Cerebellar cortex (tissue), 1 donor: ENCODE measurements around the gene HNF4A.

Source experiments
- DNase-seq: peaks from one replicate; pipeline ENCODE4 v3.0.0-alpha.2; 2015; ENCODE audit warnings: low spot score

HNF4A gene

DNA sequence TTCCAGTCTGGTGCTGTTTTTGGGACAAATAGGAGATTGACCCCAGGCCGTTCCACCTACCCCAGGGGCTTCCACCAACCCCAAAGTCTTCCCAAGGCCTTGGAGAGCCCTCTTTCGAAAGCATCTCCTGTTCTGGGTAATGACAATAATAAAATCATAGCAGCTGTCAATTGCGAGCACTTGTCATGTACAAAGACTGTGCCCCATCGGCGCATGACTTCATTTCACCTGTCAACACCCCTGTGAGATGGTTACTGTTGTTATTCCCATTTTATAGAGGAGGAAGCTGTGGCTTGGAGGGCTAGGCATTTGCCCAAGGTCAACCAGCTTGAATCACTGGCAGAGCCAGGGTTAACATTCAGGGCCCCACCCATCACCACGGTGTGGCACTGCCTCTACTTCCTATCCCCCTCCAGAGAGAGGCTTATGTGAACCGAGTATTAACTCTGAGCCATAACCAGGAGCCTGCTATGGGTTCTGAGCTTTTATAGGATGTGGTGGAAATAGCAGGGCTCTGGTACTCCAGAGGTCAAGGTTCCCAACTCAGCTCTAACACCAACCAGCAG is 51.2 kb downstream of the HNF4A start:
- DNase-seq, result no peak

DNA sequence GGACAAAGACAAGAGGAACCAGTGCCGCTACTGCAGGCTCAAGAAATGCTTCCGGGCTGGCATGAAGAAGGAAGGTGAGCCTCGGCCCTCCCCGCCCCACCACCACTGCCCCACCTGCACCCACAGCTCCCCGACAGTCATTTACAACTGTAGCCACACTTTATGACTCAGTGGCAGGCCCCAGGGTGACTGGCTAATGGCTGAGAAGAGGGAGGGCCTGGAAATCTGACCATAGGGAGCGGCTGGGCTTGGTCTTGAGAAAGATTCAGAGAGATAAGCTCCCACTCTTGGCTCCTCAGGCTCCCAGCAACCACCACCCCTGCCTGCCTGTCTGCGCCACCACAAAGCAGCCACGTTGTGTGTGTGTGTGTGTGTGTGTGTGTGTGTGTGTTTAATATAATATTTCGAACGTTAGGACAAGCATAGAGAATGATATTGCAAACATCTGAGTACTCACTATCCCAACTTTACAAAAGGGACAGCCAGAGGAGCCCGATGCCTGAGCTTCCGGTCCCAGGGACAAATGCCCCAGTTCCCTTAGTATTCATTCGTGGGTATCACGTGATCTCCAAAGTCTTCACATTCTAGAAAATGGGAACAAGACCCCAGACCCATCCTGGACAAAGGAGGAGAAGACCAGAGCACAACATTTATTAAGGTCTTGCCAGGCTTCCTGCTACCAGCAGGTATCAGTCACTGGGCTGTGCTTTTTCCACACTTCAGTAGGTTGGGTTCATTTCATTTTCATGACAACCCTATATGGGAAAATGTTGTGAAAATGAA is 52.1 kb downstream of the HNF4A start:
- no peak for DNase-seq

DNA sequence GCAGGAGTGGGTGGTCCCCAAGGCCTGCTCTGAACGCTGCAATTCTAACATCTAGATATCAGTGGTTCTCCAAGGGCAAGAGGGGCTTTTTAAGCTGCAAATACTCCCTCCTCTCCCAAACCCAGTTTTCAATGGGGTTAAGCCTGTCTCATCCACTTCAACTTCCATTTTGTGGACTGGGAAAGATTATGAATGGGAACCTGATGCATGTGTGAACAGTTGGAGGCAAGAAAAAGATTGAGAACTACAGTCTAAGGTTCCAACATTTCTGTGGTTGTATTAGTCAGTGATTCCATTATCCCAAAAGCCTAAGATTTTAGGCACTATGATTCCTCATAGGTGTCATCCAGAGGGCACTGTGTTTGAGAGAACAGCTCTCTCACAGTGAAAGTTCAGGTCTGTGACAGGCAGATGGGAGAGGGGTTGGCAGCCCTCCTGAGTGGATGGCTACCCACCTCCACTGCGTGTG is 53.7 kb downstream of the HNF4A start:
- DNase-seq, result no peak

DNA sequence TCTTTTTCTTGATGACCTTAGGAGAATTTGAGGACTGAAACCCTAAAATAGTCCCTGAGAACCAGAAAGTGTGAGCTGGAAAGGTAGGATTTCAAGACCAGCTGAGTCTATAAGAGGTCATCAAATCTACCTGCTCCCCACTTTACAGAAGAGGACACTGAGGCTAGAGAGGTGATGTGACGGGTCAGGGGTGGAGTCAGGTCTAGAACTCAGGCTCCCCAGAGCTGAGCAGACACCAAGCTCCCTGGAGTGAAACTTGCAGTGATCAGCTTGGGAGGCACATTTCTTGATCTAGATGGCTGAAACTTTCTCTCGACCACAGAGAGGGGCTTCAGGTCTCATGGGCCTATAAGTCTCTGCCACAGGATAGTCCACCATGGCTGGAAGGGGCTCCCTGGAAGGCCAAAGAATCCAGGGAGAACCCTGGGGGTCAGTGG is 55.1 kb downstream of the HNF4A start:
- DNase-seq, result no peak

DNA sequence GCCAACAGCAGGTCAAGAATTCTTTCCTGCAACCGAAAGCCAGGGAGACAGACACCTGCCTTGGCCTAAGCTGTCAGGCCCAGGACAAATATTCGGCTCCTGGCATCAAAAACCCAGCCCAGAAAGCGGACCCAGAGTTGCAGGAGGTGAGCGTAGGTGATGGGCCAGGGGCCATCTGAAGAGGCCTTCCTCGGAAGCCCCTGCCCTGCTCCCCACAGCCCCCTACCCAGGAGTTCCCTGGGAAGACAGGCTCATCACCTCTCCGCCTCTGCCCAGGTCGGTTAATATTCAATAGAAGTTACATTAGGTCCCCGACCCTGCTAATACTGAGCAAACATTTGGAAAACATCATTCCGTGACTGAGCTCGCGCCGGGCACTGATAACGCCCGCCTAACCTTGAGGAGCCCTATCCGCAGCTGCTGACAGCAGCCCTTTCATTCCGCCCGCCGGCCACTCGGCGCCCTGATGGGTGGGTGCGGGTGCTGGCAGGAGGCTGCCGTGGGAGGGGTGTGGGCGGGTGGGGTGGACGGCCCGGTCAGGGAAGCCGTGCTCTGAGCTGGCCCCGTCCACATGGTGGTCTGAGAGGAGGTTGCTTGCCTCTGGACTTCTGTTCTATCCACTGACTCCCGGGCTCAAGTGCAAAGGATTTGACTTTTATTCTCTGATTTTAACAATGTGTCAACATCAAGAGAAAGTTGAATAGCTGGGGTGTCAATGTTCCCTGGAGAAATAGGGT is 55.7 kb downstream of the HNF4A start:
- DNase-seq, result no peak

DNA sequence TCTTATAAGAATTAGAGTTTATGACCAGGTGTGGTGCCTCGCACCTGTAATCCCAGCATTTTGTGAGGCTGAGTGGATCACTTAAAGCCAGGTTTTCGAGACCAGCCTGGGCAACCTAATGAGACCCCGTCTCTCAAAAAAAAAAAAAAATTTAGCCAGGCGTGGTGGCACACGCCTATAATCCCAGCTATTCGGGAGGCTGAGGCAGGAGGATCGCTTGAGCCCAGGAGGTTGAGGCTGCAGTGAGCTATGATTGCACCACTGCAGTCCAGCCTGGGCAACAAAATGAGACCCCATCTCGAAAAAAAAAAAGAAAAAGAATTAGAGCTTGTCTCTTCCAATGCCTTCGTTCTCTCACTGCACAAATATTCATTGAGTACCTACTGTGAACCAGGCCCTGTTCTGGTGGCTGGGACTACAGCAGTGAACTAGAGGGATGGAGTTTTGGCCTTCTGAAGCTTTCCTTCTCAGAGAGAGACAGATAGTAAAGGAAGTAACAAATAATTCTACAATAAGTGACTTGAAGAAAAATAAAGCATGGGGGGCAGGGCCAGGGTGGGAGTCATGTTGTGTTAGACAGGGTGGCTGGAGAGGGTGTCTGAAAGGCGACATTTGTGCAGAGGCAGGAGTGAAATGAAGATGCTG is 56.4 kb downstream of the HNF4A start:
- no peak for DNase-seq

DNA sequence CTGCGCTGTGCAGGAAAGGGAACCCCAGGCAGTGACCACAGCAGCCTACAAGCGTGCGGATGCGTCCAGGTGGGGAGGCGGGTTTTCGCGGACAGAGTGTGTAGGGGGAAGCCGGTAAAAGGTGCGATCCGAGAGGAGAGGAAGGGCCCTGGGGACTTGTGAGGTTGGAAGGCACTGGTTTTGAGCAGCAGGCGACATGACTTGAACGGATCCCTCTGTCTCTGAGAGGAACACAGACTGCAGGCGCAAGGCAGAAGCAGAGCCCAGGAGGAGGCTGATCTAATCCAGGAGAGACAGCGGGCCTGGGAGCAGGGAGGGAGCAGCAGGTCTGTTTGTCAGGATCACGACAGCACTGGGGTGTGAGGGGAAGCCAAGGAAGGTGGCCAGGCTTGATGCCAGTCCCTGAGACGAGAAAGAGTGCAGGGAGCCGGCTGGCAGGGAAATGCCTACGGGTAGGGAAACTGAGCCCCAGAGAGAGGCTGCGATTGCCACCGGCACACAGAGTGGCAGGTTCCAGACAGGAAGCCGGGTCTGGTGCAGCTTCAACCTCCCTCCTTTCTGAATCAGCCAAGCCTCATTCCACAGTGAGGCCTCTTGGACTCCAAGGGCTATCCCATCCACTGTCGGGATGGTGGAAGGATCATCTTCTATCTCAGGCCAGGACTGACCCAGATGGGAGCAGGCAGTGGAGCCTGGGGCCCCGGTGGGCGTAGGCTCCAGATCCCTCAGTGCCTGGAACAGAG is 57.1 kb downstream of the HNF4A start:
- peak; percentile 60 for DNase-seq

DNA sequence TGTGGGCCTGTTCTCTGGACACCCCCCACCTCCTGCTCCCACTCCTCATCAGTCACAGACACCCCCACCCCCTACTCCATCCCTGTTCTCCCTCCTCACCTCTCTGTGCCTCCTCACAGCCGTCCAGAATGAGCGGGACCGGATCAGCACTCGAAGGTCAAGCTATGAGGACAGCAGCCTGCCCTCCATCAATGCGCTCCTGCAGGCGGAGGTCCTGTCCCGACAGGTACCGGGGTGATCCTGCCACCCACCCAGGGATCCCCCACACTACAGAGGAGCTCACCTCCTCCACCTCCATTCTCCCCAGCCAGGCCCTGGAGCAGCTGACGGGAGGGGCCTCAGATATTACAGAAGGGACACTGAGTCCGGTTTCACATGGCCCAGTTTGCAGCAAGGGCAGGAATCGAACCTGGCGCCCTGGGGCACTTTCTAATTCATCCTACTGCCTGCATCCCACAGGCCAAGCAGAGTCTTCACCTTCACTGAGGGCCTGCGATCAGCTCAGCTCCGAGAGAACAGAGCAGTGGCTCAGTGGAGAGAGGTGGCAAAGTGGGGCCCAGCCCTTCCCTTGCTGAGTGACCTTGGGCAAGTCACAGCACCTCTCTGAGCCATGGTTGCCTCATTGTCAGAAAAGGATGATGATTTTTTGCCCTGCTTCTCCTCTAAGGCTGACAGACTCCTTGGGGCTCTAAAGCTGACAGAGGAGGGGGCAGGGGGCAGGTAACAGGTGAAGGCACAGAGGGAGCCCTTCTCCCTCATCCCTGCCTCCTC is 58.3 kb downstream of the HNF4A start:
- DNase-seq, result no peak

DNA sequence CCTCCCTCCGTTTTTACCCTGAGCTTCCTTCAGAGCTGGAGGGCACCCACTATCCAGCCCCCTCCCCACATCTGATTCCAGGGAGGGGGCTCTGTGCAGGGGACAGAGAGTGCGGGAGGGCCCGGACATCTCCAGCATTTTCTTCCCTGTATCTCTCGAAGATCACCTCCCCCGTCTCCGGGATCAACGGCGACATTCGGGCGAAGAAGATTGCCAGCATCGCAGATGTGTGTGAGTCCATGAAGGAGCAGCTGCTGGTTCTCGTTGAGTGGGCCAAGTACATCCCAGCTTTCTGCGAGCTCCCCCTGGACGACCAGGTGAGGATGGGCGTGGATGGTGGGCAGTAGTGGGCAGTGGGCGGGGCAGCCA is 58.8 kb downstream of the HNF4A start:
- DNase-seq, result no peak

DNA sequence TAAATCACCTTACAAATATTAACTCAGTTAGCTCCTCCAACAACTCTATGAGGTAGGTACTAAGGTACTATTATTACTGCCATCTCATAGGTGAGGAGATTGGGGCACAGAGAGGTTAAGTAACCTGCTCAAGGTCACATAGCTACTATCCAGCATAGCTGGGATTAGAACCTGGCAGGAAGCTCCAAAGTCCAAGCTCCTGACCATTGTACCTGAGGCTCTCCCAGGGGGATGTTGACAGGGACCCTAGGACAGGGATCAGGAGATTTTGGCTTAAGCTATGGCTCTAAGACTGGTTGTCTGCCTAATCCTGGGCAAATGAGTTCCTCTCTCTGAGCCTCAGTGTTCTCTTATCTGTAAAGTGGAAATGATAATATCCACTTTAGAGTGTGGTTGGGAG is 59.3 kb downstream of the HNF4A start:
- no peak for DNase-seq

DNA sequence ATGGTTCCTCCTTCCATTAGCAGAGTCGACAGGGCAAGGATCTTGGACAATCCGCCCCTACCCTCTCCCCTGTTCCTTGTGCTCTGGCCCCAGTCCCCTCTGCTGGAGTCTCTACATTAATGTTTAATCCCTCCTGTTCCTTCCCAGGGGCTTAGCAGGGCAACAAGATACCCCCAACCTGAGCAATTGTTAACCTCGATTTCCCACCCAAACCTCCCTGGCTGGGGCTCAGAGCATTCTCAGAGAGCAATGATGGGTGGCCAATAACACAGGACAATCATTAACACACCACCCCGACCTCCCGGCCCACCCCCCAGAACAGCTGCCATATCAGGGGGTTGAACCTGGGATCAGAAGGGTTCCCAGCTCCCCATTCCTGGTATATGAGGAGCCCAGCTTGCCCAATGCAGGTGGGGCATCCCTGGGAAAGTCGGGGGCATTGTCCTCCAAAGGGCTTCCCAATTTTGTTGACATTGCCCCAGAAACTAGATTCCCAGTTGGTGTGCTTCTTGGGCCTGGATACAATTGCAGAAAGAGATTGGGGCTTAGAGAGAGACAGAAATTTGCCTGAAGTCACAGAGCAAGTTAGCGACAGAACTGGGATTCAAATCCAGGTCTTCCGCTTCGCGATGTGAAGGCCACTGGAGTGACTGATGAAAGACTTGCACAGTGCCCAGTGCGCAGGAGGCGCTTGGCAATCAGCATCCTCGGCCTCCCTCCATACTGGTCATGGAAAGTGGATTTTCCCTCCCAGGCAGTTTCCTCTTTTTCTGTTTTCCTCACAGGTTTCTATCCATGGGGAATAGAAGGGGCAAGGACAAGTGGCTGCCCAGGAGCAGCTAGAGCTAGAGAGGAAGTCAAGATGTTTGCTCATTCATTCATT is 60.6 kb downstream of the HNF4A start:
- no peak for DNase-seq

DNA sequence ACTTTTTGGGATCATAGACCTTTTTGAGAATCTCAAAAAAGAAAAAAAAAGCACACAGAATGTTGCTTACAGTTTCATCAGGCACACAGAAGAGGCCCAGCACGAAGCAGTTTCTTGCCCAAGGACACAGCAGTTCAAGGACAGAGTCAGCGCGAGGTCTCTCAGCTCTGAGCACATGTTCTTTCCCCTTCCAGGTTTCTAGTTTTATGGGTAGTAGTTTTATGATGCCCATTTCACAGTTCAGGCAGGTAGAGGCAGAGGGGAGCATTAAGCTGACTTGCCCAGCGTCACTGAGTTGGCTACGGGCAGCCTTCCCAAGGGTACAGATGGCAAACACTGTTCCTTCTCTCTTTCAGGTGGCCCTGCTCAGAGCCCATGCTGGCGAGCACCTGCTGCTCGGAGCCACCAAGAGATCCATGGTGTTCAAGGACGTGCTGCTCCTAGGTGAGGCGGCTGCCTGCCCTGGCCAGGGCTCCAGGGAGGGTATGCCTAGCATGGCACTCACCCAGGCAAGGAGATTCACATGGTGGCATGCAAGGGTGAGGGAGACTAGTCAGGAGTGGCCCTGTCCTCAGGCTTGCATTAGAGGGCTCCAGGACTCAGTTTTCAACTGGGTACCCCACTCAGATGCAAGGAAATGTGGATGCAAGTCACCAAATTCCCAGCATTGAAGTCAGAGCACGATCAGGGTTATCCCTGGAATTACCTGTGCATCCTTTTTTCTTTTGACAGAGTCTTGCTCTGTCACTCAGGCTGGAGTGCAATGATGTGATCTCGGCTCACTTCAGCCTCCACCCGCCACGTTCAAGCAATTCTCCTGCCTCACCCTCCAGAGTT is 62.8 kb downstream of the HNF4A start:
- no peak for DNase-seq

DNA sequence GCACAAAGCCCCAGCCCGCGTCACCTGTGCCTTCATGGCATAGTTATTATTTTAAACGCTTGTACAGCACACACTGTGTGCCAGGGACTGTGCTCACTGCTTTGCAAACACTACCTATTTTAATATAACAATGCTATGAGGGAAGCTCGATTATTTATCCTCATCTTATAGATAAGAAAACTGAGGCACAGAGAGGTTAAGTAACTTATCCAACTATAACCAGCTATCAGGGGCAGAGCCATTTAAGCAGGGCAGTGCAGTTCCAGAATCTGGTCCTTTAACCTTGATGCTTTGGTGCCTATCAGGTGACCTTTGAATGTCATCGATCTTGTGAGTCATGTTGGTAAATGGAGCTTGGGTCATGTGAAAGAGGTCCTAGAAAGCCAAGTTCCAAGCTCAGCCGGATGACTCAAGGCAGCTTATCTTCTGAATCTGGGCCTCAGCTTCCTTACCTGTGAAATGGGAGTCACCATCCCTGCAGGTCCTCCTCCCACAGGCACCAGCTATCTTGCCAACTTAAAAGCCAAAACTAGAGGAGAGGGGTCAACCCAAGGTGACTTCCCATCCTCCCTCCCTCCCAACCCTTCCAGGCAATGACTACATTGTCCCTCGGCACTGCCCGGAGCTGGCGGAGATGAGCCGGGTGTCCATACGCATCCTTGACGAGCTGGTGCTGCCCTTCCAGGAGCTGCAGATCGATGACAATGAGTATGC is 63.8 kb downstream of the HNF4A start:
- no peak for DNase-seq

DNA sequence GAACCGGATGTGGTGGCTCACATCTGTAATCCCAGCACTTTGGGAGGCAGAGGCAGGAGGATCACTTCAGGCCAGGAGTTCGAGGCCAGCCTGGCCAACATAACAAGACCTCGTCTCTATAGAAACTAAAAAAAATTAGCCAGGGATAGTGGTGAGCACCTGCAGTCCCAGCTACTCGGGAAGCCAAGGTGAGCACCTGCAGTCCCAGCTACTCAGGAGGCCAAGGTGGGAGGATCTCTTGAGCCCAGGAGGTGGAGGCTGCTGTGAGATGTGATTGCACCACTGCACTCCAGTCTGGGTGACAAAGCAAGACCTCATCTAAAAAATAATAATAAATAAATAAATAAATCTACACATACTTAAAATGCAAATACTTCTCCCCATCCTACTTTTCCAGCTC is 65.0 kb downstream of the HNF4A start:
- DNase-seq, result no peak

DNA sequence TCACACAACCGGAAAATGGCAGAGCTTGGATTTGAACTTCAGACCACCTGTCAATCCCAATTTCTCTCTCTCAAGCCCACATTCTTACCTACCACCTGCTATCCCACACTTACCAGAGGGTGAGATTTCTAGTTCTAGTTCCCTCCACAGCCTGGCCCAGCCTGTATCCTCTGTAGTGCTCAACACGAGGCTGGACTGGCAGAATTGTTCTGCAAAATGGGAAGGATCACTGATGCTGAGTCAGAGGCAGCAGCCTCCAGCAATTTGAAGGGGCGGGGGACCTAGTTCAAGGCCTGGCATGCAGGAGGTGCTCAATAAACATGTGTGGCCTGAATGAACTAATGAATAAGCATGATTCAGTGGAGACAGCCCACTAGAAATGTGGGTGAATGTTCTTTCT is 66.6 kb downstream of the HNF4A start:
- DNase-seq, result no peak

DNA sequence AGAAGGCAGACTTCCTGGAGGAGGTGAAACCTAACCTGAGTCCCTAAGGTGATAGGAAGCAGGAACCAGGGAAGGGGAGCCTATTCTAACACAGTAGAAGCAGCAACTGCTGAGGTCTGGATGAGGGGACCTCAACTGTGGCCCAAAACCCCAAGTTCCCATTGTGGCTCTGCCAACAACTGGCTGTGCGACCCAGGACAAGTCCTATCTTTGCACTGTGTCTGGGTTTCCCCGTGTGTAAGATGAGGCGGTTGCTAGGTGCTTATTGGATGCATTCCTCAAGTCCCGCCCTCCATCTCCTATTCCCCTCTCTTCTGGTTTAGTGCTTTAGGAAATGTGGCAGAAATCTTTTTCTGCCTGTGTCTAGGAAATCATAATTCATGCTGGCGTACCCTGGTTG is 68.0 kb downstream of the HNF4A start:
- DNase-seq, result no peak

DNA sequence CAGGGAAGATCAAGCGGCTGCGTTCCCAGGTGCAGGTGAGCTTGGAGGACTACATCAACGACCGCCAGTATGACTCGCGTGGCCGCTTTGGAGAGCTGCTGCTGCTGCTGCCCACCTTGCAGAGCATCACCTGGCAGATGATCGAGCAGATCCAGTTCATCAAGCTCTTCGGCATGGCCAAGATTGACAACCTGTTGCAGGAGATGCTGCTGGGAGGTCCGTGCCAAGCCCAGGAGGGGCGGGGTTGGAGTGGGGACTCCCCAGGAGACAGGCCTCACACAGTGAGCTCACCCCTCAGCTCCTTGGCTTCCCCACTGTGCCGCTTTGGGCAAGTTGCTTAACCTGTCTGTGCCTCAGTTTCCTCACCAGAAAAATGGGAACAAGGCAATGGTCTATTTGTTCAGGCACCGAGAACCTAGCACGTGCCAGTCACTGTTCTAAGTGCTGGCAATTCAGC is 68.6 kb downstream of the HNF4A start:
- DNase-seq, result no peak

DNA sequence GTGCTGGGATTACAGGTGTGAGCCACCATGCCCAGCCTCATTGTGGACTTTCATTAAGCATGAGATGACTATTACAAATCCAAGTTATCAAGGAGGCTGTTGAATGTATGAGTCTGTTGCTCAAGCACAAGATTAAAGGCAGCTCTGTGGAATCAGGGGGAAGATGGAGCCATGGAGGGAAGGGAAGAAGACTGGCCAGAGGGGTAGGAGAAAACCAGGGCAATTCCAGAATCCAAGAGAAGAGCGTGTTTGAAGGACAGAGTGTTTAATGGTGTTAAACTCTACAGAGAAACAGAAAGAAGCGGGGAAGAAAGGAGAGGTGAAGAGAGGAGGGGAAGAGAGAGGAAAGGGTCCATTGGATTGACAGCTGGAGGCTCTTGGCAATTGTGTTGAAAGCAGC is 70.4 kb downstream of the HNF4A start:
- DNase-seq, result no peak
